ENCODE measurements around the gene ZNF543.

The ZNF543 gene

DNA sequence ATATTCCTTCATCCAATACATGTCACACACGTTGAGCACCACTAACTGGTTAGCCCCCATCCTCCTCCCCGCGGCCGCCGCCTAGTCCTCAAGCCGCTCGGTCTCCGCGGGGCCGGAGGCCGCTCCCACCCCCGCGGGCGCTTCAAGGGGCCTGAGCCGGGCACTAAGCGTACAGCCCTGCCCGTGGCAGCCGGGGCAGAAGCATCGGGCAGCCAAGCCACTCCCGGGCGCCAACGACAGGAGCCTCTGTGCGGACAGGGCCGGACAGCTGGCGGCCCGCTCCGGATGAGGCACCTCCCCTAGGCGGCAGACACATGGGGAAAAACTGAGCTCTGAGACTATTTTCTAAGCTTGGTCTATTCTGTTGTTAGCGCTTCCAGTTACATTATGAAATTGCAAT, 2.8 kb upstream of the ZNF543 start:
- no peak overlapping the region for H3K4me3 ChIP-seq (ENCODE audit: control insufficient read depth in 1 of 7, extremely low read depth in 1 of 7, insufficient read depth in 4 of 7, low read depth in 2 of 7, low read length in 6 of 7)
- ChIA-PET CTCF (no interaction called here), POLR2A (no interaction called here)
- H3K36me3 ChIP-seq (ENCODE audit: control insufficient read depth in 4 of 4, insufficient read depth in 4 of 4, low read length in 3 of 4): no peaks in the 10 kb centered on the region
- no peak overlapping the region for H3K27ac ChIP-seq (ENCODE audit: insufficient read depth in 1 of 2, low read depth in 1 of 2, low read length in 2 of 2, poor library complexity in 1 of 2, severe bottlenecking in 2 of 2)
- DNase-seq: no peak
- WGBS (ENCODE audit: insufficient coverage): 25% methylated on average over 15 of the region's 29 CpGs
- peaks cover 1 to 41% (median 23%) of the 10 kb centered on the region in 5 experiments for H3K27me3 ChIP-seq (replicated peaks in 2 of 5; ENCODE audit: control insufficient read depth in 4 of 5, insufficient read depth in 5 of 5, low read length in 4 of 5)
- peaks cover 0 to 7% (median 2%) of the 10 kb centered on the region in 5 experiments for H3K9me3 ChIP-seq (ENCODE audit: control extremely low read depth in 1 of 5, control insufficient read depth in 4 of 5, insufficient read depth in 2 of 5, low read depth in 1 of 5, low read length in 4 of 5)
- H3K4me1 ChIP-seq (ENCODE audit: control extremely low read depth in 1 of 4, control insufficient read depth in 4 of 4, insufficient read depth in 4 of 4, low read length in 3 of 4): peaks cover 7 to 21% (median 19%) of the 10 kb centered on the region in 4 experiments

DNA sequence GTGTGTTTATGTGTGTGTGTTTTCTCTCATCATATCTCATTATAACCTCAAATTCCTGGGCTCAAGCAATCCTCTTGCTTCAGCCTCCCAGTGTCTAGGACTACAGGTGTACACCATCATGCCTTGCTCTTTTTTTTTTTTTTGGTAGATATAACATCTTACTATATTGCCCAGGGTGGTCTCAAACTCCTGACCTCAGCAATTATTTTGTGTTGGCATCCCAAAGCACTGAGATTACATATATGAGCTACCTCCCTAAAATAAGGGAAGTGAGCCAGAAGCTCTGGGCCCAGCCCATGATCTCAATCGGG, 448 bp upstream of the ZNF543 start:
- peaks cover 2 to 14% (median 4%) of the 10 kb centered on the region in 5 experiments for H3K9me3 ChIP-seq (ENCODE audit: control extremely low read depth in 1 of 5, control insufficient read depth in 4 of 5, insufficient read depth in 2 of 5, low read depth in 1 of 5, low read length in 4 of 5)
- peaks cover 0 to 36% (median 22%) of the 10 kb centered on the region in 5 experiments for H3K27me3 ChIP-seq (replicated peaks in 2 of 5; ENCODE audit: control insufficient read depth in 4 of 5, insufficient read depth in 5 of 5, low read length in 4 of 5)
- peak overlapping the region; percentile 75 to 87 (median 82) for H3K4me3 ChIP-seq (ENCODE audit: control insufficient read depth in 1 of 7, extremely low read depth in 1 of 7, insufficient read depth in 4 of 7, low read depth in 2 of 7, low read length in 6 of 7)
- H3K36me3 ChIP-seq (ENCODE audit: control insufficient read depth in 4 of 4, insufficient read depth in 4 of 4, low read length in 3 of 4): peaks cover 6 to 16% (median 15%) of the 10 kb centered on the region in 4 experiments
- ChIA-PET CTCF (no interaction called here), POLR2A (interaction anchor here (0.7 kb wide), 1 partner anchor 129 kb away, joined by 4 read pairs; the partner anchor contains the start of gene ZNF264)
- 0% methylated on average over 1 of the region's 1 CpG for WGBS (ENCODE audit: insufficient coverage)
- peaks cover 7 to 21% (median 19%) of the 10 kb centered on the region in 4 experiments for H3K4me1 ChIP-seq (ENCODE audit: control extremely low read depth in 1 of 4, control insufficient read depth in 4 of 4, insufficient read depth in 4 of 4, low read length in 3 of 4)
- H3K27ac ChIP-seq (ENCODE audit: insufficient read depth in 1 of 2, low read depth in 1 of 2, low read length in 2 of 2, poor library complexity in 1 of 2, severe bottlenecking in 2 of 2): peak overlapping the region; percentile 86 to 97
- peak in 1 of 3 donors; percentile 2 for DNase-seq

DNA sequence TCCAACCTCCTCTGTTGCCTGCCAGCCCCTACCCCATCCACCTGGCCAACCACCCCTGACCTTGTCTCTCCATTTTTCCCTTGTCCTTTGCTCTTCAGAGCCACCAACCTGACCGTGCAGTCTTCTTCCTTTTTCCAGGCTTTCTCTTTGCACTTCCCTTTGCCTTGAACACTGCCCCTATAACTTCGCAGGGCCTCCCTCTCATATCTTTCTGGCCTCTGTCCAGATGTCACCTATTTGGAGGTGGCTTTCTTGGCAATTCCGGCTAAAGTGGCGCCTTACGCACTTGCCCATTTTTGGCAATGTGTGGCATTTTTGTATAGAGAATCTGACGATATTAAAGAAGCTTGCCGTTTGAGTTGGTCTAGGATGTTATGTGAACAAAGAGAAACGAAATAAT, 844 bp downstream of the ZNF543 start:
- CTCF ChIA-PET: interaction anchor here (1.2 kb wide), 1 partner anchor 34 kb away, joined by 4 read pairs; no protein-coding TSS in a partner anchor
- Histone ChIP-seq H3K27me3 (replicated peaks in 2 of 5; ENCODE audit: control insufficient read depth in 4 of 5, insufficient read depth in 5 of 5, low read length in 4 of 5) (peaks cover 0 to 28% (median 9%) of the 10 kb centered on the region in 5 experiments), H3K4me3 (ENCODE audit: control insufficient read depth in 1 of 7, extremely low read depth in 1 of 7, insufficient read depth in 4 of 7, low read depth in 2 of 7, low read length in 6 of 7) (peak overlapping the region; percentile 75 to 87 (median 82)), H3K9me3 (ENCODE audit: control extremely low read depth in 1 of 5, control insufficient read depth in 4 of 5, insufficient read depth in 2 of 5, low read depth in 1 of 5, low read length in 4 of 5) (peaks cover 3 to 20% (median 6%) of the 10 kb centered on the region in 5 experiments), H3K27ac (ENCODE audit: insufficient read depth in 1 of 2, low read depth in 1 of 2, low read length in 2 of 2, poor library complexity in 1 of 2, severe bottlenecking in 2 of 2) (peak overlapping the region in 1 of 2 experiments; percentile 97), H3K4me1 (ENCODE audit: control extremely low read depth in 1 of 4, control insufficient read depth in 4 of 4, insufficient read depth in 4 of 4, low read length in 3 of 4) (peaks cover 7 to 21% (median 19%) of the 10 kb centered on the region in 4 experiments), H3K36me3 (ENCODE audit: control insufficient read depth in 4 of 4, insufficient read depth in 4 of 4, low read length in 3 of 4) (peaks cover 10 to 29% (median 24%) of the 10 kb centered on the region in 4 experiments)
- WGBS (ENCODE audit: insufficient coverage): 44% methylated on average over 4 of the region's 8 CpGs
- DNase-seq: no peak
- POLR2A ChIA-PET: no interaction called here

DNA sequence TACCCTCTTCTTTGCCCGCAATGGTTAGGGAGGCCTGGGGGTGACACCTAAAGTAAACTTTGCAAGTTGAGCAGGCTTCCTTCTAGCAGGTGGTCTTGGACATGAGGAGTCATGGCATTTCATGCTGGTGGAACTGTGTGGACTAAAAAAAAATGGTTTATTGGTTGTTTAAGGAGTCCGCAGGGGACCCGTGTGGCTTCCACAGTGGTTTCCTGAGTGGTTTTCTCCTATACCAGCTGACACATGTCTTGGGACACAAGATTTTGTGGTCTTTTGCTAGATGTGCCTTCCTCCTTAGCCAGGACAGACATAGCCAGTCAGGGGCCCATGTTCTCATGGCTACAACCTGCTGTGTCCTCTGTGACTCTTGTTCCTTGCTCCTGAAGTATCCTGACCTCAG, 1.5 kb downstream of the ZNF543 start:
- peak overlapping the region in 5 of 7 experiments; percentile 30 to 87 (median 83) for H3K4me3 ChIP-seq (ENCODE audit: control insufficient read depth in 1 of 7, extremely low read depth in 1 of 7, insufficient read depth in 4 of 7, low read depth in 2 of 7, low read length in 6 of 7)
- peak; percentile 14 to 60 (median 43) for DNase-seq
- H3K36me3 ChIP-seq (ENCODE audit: control insufficient read depth in 4 of 4, insufficient read depth in 4 of 4, low read length in 3 of 4): peaks cover 14 to 35% (median 28%) of the 10 kb centered on the region in 4 experiments
- ChIA-PET CTCF (interaction anchor here (1.2 kb wide), 1 partner anchor 34 kb away, joined by 4 read pairs; no protein-coding TSS in a partner anchor), POLR2A (no interaction called here)
- 29% methylated on average over 3 of the region's 3 CpGs for WGBS (ENCODE audit: insufficient coverage)
- H3K9me3 ChIP-seq (ENCODE audit: control extremely low read depth in 1 of 5, control insufficient read depth in 4 of 5, insufficient read depth in 2 of 5, low read depth in 1 of 5, low read length in 4 of 5): peaks cover 1 to 25% (median 7%) of the 10 kb centered on the region in 5 experiments
- H3K27ac ChIP-seq (ENCODE audit: insufficient read depth in 1 of 2, low read depth in 1 of 2, low read length in 2 of 2, poor library complexity in 1 of 2, severe bottlenecking in 2 of 2): no peak overlapping the region
- H3K27me3 ChIP-seq (replicated peaks in 2 of 5; ENCODE audit: control insufficient read depth in 4 of 5, insufficient read depth in 5 of 5, low read length in 4 of 5): peaks cover 0 to 22% (median 3%) of the 10 kb centered on the region in 5 experiments
- H3K4me1 ChIP-seq (ENCODE audit: control extremely low read depth in 1 of 4, control insufficient read depth in 4 of 4, insufficient read depth in 4 of 4, low read length in 3 of 4): peaks cover 7 to 21% (median 19%) of the 10 kb centered on the region in 4 experiments

DNA sequence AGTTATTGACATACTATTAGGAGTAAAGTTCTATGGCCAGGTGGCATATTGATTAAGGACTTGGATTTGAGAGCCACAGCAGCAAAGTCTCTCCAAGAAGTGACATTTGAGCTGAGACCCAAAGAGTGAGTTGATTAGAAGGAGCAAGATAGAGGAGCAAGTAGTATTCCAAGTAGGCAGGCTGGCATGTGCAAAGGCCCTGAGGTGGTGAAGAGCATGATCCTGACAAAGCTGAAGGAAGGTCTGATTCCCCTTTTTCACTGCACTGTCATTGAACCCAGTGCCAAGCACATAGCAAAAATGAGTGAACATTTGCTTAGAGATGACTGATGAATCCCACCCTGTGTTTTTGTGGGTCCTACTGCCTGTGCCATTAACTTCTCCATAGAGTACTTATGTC, 4.7 kb downstream of the ZNF543 start:
- Histone ChIP-seq H3K4me3 (ENCODE audit: control insufficient read depth in 1 of 7, extremely low read depth in 1 of 7, insufficient read depth in 4 of 7, low read depth in 2 of 7, low read length in 6 of 7) (no peak overlapping the region), H3K4me1 (ENCODE audit: control extremely low read depth in 1 of 4, control insufficient read depth in 4 of 4, insufficient read depth in 4 of 4, low read length in 3 of 4) (peaks cover 7 to 20% (median 17%) of the 10 kb centered on the region in 4 experiments), H3K9me3 (ENCODE audit: control extremely low read depth in 1 of 5, control insufficient read depth in 4 of 5, insufficient read depth in 2 of 5, low read depth in 1 of 5, low read length in 4 of 5) (peaks cover 0 to 50% (median 27%) of the 10 kb centered on the region in 5 experiments), H3K27ac (ENCODE audit: insufficient read depth in 1 of 2, low read depth in 1 of 2, low read length in 2 of 2, poor library complexity in 1 of 2, severe bottlenecking in 2 of 2) (no peak overlapping the region), H3K36me3 (ENCODE audit: control insufficient read depth in 4 of 4, insufficient read depth in 4 of 4, low read length in 3 of 4) (peaks cover 35 to 65% (median 53%) of the 10 kb centered on the region in 4 experiments), H3K27me3 (replicated peaks in 2 of 5; ENCODE audit: control insufficient read depth in 4 of 5, insufficient read depth in 5 of 5, low read length in 4 of 5) (no peaks in the 10 kb centered on the region)
- ChIA-PET POLR2A (no interaction called here), CTCF (interaction anchor here (0.6 to 0.7 kb wide), 2 partner anchors 32 to 138 kb away, joined by 3 read pairs; no protein-coding TSS in a partner anchor)
- no peak for DNase-seq

DNA sequence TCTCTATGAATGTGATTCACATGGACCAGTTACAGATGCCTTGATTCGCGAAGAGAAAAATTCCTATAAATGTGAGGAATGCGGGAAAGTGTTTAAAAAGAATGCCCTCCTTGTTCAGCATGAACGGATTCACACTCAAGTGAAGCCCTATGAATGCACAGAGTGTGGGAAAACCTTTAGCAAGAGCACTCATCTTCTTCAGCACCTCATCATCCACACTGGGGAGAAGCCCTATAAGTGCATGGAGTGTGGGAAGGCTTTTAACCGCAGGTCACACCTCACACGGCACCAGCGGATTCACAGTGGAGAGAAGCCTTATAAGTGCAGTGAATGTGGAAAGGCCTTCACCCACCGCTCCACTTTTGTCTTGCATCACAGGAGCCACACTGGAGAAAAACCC, 7.7 kb downstream of the ZNF543 start:
- H3K27me3 ChIP-seq (replicated peaks in 2 of 5; ENCODE audit: control insufficient read depth in 4 of 5, insufficient read depth in 5 of 5, low read length in 4 of 5): no peaks in the 10 kb centered on the region
- peaks cover 0 to 50% (median 30%) of the 10 kb centered on the region in 5 experiments for H3K9me3 ChIP-seq (ENCODE audit: control extremely low read depth in 1 of 5, control insufficient read depth in 4 of 5, insufficient read depth in 2 of 5, low read depth in 1 of 5, low read length in 4 of 5)
- POLR2A ChIA-PET: no interaction called here
- no peak for DNase-seq
- peaks cover 40 to 70% (median 54%) of the 10 kb centered on the region in 4 experiments for H3K36me3 ChIP-seq (ENCODE audit: control insufficient read depth in 4 of 4, insufficient read depth in 4 of 4, low read length in 3 of 4)
- H3K4me3 ChIP-seq (ENCODE audit: control insufficient read depth in 1 of 7, extremely low read depth in 1 of 7, insufficient read depth in 4 of 7, low read depth in 2 of 7, low read length in 6 of 7): no peak overlapping the region
- CTCF ChIA-PET: no interaction called here
- H3K4me1 ChIP-seq (ENCODE audit: control extremely low read depth in 1 of 4, control insufficient read depth in 4 of 4, insufficient read depth in 4 of 4, low read length in 3 of 4): no peaks in the 10 kb centered on the region
- WGBS (ENCODE audit: insufficient coverage): 100% methylated on average over 3 of the region's 8 CpGs
- H3K27ac ChIP-seq (ENCODE audit: insufficient read depth in 1 of 2, low read depth in 1 of 2, low read length in 2 of 2, poor library complexity in 1 of 2, severe bottlenecking in 2 of 2): no peak overlapping the region

DNA sequence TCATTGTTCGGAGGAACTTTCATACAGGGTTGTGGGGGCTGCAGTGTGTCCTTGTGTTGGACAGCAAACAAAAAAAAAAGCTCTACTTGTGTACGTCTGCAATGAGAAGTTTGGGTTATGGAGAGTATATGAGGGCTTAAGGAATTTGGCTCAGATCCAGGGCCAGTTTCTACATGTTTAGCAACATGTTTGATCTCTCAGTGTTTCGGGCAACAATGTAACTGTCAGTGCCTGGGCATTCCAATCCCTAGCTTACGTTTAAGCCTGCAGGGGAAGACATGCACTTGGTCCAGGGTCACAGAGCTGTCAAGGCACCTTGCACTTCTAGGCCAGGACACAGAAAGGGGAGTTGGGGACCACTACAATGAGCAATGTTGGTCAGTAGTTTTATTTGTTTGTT, 13.9 kb downstream of the ZNF543 start:
- ChIA-PET CTCF (no interaction called here), POLR2A (no interaction called here)
- H3K9me3 ChIP-seq (ENCODE audit: control extremely low read depth in 1 of 5, control insufficient read depth in 4 of 5, insufficient read depth in 2 of 5, low read depth in 1 of 5, low read length in 4 of 5): peaks cover 0 to 11% (median under 1%) of the 10 kb centered on the region in 5 experiments
- no peaks in the 10 kb centered on the region for H3K4me1 ChIP-seq (ENCODE audit: control extremely low read depth in 1 of 4, control insufficient read depth in 4 of 4, insufficient read depth in 4 of 4, low read length in 3 of 4)
- no peaks in the 10 kb centered on the region for H3K27me3 ChIP-seq (replicated peaks in 2 of 5; ENCODE audit: control insufficient read depth in 4 of 5, insufficient read depth in 5 of 5, low read length in 4 of 5)
- H3K27ac ChIP-seq (ENCODE audit: insufficient read depth in 1 of 2, low read depth in 1 of 2, low read length in 2 of 2, poor library complexity in 1 of 2, severe bottlenecking in 2 of 2): no peak overlapping the region
- no peak for DNase-seq
- WGBS (ENCODE audit: insufficient coverage): 97% methylated on average over 4 of the region's 4 CpGs
- H3K36me3 ChIP-seq (ENCODE audit: control insufficient read depth in 4 of 4, insufficient read depth in 4 of 4, low read length in 3 of 4): peaks cover 3 to 13% (median 9%) of the 10 kb centered on the region in 4 experiments
- H3K4me3 ChIP-seq (ENCODE audit: control insufficient read depth in 1 of 7, extremely low read depth in 1 of 7, insufficient read depth in 4 of 7, low read depth in 2 of 7, low read length in 6 of 7): no peak overlapping the region
